Measurements from ENCODE around the gene CD80.
A peak's percentile ranks its signal among the peaks of the same experiment; 100 is the strongest.
"Not testable (repeated sequence)": the region's sequence is repeated elsewhere in the genome, so short reads cannot be mapped to it uniquely, and the experiment has no call there.

Gene CD80

GRCh38 chr3:119582178-119582577 lies 22.8 kb upstream of the CD80 start:
- no peak for DNase-seq (ENCODE audit: low read depth)

- no peak for DNase-seq (ENCODE audit: low read depth)
Observed at GRCh38 chr3:119580067-119580760, 20.8 kb upstream of the CD80 start.

- peak; percentile 15 for DNase-seq (ENCODE audit: low read depth)
Observed at GRCh38 chr3:119579366-119580066, 20.1 kb upstream of the CD80 start, which contains the start of gene ADPRH. Gene ADPRH (plus strand): TSS chr3:119579492. CDS start chr3:119582170, 2,678 bp downstream.

- DNase-seq (ENCODE audit: low read depth): no peak
Observed at GRCh38 chr3:119575507-119575906, 16.1 kb upstream of the CD80 start.

- DNase-seq (ENCODE audit: low read depth): no peak
Observed at GRCh38 chr3:119571688-119572087, 12.3 kb upstream of the CD80 start.

DNA sequence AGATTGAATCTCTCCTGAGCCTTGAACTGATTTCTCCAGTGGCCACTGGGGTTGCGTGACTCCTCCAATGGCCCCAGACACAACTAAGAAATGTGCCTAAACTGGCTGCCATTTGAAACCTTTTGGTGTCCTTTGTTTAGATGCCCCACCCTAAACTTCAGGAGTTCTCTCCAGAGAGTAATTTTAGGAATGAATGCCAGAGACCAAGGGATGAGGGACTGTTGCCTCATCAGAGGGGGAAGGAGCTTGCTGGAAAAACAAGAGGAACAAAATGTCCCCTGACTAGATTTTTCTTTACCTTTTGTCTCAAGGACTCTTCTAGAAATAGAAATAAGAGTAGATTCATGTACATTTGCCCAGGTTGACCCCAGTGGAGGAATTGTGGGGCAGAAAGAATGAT lies 11.8 kb upstream of the CD80 start:
- DNase-seq (ENCODE audit: low read depth): no peak

DNA sequence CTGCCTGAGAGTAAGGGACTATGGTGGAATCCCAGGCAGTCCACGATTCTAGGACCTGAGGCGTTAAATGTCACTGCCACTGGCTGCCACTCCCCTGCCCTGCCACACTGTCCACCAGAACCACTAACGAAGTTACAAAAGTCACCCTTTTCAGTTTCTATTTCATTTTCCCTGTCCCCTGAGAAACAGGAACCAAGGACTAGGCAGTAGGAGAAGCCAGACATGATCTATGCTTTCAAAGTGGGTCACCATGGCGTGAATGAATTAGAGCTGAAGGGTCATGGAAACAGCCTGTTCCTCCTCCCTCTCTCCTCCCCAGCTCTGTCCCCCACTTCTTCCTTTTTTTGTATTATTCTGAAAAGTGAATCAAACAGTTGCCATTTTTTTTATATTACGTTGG lies 10.8 kb upstream of the CD80 start:
- no peak for DNase-seq (ENCODE audit: low read depth)

- DNase-seq (ENCODE audit: low read depth): no peak
Observed at GRCh38 chr3:119569156-119569555, 9.7 kb upstream of the CD80 start.

DNA sequence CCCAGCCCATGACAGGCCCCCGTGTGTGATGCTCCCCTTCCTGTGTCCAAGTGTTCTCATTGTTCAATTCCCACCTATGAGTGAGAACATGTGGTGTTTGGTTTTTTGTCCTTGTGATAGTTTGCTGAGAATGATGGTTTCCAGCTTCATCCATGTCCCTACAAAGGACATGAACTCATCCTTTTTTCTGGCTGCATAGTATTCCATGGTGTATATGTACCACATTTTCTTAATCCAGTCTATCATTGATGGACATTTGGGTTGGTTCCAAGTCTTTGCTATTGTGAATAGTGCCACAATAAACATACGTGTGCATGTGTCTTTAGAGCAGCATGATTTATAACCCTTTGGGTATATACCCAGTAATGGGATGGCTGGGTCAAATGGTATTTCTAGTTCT lies 3.9 kb upstream of the CD80 start:
- not testable (repeated sequence) for DNase-seq (ENCODE audit: low read depth)

DNA sequence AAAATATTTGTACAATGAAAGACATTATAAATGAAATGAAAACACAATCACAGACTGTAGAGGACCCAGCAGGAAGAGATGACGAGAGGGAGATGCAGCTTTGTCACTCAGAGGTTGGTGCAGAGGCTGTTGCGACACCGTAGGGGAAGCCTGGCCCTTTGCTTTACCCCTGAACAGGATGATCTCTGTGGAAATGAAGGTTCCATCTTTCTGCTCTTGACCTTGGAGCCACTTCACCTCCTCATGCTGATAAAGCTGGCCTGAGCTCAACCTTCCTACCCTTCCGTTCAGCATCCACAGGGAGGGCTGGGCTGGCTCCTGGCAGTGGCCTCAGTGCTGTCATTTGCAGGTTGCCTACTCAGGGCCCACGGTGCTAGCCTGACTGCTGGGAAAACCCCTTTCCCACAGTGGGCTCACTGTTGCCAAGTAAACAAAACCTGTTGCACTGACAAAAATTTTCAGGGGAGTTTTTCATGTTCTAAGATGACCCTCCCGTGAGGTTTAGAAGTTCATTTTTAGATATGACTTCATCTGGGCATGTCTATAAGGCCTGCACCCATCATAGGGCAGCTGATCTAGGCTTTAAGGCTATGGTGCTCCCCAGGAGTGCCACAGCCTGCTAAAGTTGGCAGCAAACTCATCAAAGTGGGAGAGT lies 3.0 kb upstream of the CD80 start:
- DNase-seq (ENCODE audit: low read depth): no peak

DNA sequence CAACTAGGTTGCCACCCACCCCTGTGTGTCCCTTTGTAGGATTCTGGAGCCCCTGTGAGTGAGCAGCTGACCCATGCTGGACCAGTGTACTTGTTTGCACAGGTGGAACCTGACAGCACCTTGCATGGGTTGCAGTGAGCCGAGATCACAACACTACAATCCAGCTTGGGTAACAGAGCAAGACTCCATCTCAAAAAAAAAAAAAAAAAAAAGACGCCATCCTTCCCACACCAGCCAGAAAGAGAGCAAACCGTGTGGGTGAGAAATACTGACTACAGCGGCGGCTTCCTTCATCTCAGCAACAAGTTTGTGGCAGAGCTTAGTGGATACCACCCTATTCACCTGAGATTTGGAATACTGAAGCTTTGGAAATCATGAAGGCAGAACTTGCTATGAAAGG lies 746 bp upstream of the CD80 start:
- no peak for DNase-seq (ENCODE audit: low read depth)

DNA sequence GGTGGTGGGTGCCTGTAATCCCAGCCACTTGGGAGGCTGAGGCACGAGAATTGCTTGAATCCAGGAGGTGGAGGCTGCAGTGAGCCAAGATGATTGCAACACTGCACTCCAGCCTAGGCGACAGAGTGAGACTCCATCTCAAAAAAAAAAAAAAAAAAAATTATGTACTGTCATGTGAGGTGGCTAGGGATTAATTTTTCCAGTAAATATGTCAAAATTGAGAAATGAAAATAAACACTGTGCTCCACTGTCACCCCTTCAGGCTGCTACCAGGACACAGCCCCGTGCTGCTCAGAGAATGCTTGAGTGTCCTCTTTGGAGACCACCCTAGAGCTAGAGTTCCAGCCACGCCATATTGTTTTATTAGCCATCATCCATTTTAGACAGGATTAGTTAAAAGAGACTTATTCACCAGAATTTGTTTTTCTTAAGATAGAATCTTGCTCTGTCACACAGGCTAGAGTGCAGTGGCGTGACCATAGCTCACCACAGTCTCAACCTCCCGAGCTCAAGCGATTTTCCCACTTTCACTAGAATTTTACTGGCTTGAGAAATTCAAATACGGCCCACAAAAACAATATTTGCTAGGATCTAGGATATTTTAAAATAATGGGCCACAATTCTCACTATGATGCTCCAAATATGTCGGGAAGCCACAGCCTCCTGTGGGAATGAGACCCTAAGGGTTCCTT lies 642 bp downstream of the CD80 start:
- no peak for DNase-seq (ENCODE audit: low read depth)

DNA sequence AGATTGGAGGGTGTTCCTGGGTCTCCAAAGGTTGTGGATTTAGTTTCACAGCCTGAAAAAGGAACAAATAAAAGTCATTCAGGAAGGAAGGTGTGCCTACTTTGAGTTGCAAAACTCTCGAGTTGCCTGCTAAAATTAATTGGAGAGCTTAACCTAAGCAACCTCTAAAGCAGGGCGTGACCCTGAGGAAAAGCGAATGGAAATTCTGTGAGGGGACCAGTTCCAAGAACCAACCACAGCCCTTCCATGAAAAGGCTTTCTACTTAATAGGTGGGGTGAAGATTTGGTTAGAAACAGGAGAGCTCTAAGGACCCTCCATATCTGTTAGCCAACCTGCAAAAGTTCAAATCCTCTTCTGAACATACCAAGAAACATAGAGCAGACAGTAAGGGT lies 1.5 kb downstream of the CD80 start:
- no peak for DNase-seq (ENCODE audit: low read depth)

DNA sequence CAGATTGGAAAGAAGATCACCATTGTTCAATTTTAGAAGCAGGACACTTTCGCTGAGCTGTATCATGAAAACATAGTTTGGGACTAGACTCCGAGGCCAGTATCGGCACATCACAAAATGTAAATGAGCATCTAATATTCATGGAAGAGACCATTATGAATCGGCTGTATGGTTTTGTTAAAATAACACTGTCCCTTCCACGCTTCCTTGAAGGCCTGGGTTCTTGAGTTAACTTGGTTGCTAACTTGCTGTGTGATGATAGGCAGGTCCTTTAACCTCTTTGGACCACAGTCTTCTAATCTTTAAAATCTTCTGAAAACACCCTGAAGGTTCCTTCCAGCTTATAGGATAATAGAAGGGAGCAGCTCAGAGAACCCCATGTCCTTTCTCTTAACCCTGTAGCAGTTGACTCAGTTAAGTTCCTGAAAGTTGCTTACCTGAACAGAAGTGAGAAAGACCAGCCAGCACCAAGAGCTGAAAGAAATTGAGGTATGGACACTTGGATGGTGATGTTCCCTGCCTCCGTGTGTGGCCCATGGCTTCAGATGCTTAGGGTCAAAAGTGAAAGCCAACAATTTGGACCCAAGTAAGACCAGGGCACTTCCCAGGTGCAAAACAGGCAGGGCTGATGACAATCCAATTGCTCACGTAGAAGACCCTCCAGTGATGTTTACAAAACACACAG lies 2.1 kb downstream of the CD80 start:
- DNase-seq (ENCODE audit: low read depth): no peak

DNA sequence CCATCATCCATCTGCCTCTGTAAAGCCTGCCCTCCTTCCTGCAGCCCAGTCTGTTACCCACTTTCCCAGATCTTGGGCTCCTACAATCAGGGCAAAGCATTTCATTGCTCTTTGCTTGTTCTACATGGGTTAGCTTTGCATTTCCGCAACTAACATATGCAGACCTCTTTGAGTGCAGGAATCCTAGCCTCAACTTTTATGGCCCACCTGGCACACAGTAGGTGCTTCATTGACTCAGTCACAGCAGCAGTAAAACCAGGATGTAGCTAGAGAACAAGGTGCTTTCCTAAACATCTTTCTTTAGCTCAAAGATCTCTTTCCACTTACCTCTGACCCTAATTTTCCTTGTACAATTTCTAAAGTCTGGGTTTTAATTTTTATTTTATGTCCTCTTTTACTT lies 3.5 kb downstream of the CD80 start:
- DNase-seq (ENCODE audit: low read depth): no peak

GRCh38 chr3:119555309-119555735 lies 4.1 kb downstream of the CD80 start:
- no peak for DNase-seq (ENCODE audit: low read depth)

GRCh38 chr3:119553823-119554415 lies 5.5 kb downstream of the CD80 start:
- DNase-seq (ENCODE audit: low read depth): no peak

GRCh38 chr3:119552928-119553327 lies 6.5 kb downstream of the CD80 start:
- not testable (repeated sequence) for DNase-seq (ENCODE audit: low read depth)

DNA sequence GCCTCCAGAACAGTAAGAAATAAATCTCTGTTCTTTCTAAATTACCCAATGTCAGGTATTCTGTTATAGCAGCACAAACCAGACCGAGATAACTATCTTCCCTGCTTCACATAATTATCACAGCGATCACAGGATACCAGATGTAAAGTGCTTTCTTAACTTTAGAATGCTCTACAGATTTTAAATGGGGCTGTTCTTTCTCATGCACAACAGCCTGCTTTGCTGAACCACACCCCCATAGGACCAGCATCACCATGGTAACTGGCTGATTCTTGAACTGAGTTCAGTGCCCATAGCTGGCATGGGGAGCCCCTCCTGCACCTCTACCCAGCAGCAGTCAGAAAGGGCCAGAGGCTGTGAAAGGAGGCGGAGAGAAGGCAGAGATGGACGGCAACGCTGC lies 7.8 kb downstream of the CD80 start:
- no peak for DNase-seq (ENCODE audit: low read depth)

- no peak for DNase-seq (ENCODE audit: low read depth)
Observed at GRCh38 chr3:119550192-119550910, 9.1 kb downstream of the CD80 start.

DNA sequence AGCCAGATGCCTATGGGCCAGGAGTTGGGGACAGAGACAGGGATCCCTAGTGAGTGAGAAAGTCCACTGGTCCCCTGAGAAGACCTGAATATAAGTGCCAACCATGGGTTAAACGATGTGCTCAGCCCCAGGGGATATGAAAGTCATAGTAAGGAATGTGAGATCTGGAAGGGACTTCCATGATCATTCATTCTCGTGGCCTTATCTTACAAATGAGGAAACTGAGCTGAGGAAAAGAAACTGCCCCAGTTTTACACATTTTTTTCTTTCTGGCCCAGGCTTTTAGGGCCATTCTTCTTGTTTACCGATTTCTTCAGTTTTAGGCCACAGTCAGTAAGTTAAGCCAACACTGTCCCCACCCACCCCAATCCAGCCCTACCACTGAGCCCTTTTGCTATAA lies 11.1 kb downstream of the CD80 start:
- no peak for DNase-seq (ENCODE audit: low read depth)

Measured in non-pigmented ciliary epithelial cell (primary cell).